ENCODE results near the gene ANP32B. TPM values are rescaled to one million over a fixed set of nuclear protein-coding genes. Genes with fewer than 3 reads are reported as not detected.
"Not testable (repeated sequence)": the region's sequence is repeated elsewhere in the genome, so short reads cannot be mapped to it uniquely, and the experiment has no call there.

The ANP32B gene
- total RNA-seq, 2 experiments from 2014 or later: 295 to 296 TPM

DNA sequence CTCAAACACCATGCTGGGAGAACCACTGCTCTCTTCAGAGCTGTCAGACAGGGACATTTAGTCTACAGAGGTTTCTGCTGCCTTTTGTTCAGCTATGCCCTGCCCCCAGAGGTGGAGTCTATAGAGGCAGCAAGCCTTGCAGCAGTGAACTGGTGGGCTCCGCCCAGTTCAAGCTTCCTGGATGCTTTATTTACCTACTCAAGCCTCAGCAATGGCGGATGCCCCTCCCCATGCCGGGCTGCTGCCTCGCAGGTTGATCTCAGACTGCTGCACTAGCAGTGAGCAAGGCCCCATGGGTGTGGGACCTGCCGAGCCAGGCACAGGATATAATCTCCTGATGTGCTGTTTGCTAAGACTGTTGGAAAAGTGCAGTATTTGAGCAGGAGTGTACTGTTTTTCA is 32.3 kb upstream of the ANP32B start:
- not testable (repeated sequence) for H3K4me1 Mint-ChIP-seq, H3K36me3 Mint-ChIP-seq, H3K27ac Mint-ChIP-seq, H3K4me3 Mint-ChIP-seq, DNase-seq, H3K9me3 Mint-ChIP-seq
- H3K27me3 Mint-ChIP-seq: peaks cover 20% of the 10 kb centered on the region
- peak; percentile 57 for ATAC-seq (ENCODE audit: low read depth)
- POLR2A ChIA-PET: interaction anchor here (0.6 to 0.8 kb wide), 2 partner anchors 11 to 151 kb away, joined by 3 to 4 read pairs; no protein-coding TSS in a partner anchor

DNA sequence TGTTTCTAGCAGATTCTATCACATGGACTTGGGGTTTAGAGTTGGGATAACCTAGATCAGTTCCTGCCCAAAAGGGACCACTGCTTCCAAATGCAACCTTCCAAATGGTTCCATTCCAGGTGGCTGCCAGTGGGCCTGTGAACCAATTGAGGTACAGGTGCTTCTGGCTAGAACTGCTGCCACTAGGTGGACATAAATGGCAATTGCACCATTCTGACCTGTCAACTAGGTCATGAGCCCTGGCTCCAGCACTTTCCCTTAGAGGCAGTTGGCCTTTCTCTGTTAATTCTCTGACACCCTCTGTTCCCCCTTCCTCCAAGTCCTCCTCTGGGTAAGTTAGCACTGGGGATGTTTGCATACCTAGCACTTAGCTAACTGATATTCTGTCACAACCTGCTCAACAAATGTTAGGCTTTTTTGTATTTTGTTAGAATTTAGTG is 28.6 kb upstream of the ANP32B start:
- DNase-seq (no peak), ATAC-seq (ENCODE audit: low read depth) (peak; percentile 93)
- no peak overlapping the region for H3K4me3 Mint-ChIP-seq
- H3K9me3 Mint-ChIP-seq: no peaks in the 10 kb centered on the region
- H3K27me3 Mint-ChIP-seq: peaks cover 8% of the 10 kb centered on the region
- no peaks in the 10 kb centered on the region for H3K36me3 Mint-ChIP-seq
- no peak overlapping the region for H3K27ac Mint-ChIP-seq
- H3K4me1 Mint-ChIP-seq: peaks cover 4% of the 10 kb centered on the region
- POLR2A ChIA-PET: interaction anchor here (1.8 kb wide), 1 partner anchor 32 kb away, joined by 6 read pairs; the partner anchor contains the start of gene TRMO

DNA sequence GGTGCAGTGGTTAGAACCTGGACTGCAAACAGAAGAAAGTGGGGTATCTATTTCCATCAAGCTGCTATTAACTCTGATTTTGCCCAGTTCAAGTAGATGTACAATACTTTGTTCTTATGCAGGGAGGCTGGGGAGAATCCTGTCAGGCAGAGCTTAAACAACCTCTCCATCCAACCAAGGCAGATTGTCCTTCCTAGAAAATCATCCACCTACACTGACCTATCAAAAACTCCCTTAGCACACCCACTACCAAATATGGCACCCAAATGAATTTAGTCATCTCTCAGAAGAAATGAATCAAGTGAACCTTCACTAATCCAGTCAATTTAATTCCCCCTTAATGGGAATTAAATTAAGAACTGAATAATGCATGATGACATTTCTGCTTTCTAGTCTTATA is 26.8 kb upstream of the ANP32B start:
- Mint-ChIP-seq H3K4me1 (peaks cover 4% of the 10 kb centered on the region), H3K4me3 (no peak overlapping the region), H3K27me3 (no peaks in the 10 kb centered on the region), H3K27ac (no peak overlapping the region), H3K36me3 (no peaks in the 10 kb centered on the region), H3K9me3 (no peaks in the 10 kb centered on the region)
- DNase-seq (no peak), ATAC-seq (ENCODE audit: low read depth) (no peak)
- POLR2A ChIA-PET: interaction anchor here (0.7 to 1.2 kb wide), 3 partner anchors 13 to 320 kb away, joined by 3 to 4 read pairs (median 3); partner anchors contain the start of gene TRMO

DNA sequence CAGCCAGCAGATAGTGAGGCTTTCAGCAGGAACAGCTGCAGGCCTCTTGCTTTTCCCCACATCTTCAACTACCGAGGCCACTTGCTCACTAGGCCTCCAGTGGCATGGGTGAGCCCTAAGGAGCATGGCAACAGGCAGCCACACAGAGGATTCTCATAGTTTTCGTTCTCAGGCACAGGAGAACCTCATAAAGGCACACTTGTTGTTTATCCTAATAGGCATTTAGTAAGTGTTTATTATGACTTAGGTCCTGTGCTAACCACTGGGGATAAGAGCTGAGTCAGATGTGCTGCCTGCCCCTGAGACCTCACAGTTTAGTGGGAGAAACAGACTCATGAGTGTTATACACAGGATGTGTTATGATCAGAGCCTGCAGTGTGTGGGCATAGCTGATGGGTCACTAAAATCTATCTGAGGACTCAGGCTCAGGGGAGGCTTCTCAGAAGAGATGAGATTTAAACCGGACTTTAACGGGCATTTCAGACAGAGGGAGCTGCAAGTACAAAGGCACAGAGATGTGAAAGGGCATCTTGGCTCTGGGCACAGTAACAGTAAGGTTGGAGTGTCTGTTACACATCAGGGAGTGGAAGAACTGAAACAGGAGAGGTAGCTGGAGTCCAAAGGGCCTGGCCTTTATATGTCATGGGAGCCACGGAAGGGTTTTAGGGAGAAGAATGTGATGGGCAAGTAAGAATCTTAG is 24.2 kb upstream of the ANP32B start:
- peaks cover 5% of the 10 kb centered on the region for H3K4me1 Mint-ChIP-seq
- no peak for ATAC-seq (ENCODE audit: low read depth)
- H3K27me3 Mint-ChIP-seq: peaks cover 4% of the 10 kb centered on the region
- no peaks in the 10 kb centered on the region for H3K36me3 Mint-ChIP-seq
- POLR2A ChIA-PET: interaction anchor here (1.2 kb wide), 1 partner anchor 38 kb away, joined by 3 read pairs; no protein-coding TSS in a partner anchor
- peak overlapping the region; percentile 0 for H3K27ac Mint-ChIP-seq
- no peak overlapping the region for H3K4me3 Mint-ChIP-seq
- no peak for DNase-seq
- H3K9me3 Mint-ChIP-seq: no peaks in the 10 kb centered on the region

DNA sequence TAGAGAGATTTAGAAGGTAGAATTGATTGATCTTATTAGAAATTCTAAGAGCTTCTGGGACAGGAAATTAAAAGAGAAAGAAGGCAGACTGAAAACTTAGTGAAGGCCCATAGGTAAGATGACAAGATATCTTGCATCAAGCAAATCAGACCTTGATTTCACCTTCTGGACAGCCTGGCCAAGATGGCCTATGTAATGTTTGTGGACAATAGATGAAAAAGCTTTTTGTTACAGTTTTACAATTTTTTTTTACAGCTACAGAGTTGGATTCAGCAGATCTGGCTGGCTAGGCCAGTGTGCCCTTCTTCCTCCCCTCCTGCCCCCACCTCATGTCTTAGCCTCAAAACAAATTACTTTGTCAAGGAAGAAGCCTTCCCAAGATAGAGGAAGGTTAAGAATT is 23.6 kb upstream of the ANP32B start:
- Mint-ChIP-seq H3K27ac (no peak overlapping the region), H3K4me1 (peaks cover 5% of the 10 kb centered on the region), H3K36me3 (no peaks in the 10 kb centered on the region), H3K27me3 (peaks cover 8% of the 10 kb centered on the region), H3K4me3 (no peak overlapping the region), H3K9me3 (no peaks in the 10 kb centered on the region)
- no peak for DNase-seq
- ATAC-seq (ENCODE audit: low read depth): no peak
- POLR2A ChIA-PET: interaction anchor here (1.2 to 1.4 kb wide), 2 partner anchors 24 to 38 kb away, joined by 3 read pairs; partner anchors contain the start of gene ANP32B

DNA sequence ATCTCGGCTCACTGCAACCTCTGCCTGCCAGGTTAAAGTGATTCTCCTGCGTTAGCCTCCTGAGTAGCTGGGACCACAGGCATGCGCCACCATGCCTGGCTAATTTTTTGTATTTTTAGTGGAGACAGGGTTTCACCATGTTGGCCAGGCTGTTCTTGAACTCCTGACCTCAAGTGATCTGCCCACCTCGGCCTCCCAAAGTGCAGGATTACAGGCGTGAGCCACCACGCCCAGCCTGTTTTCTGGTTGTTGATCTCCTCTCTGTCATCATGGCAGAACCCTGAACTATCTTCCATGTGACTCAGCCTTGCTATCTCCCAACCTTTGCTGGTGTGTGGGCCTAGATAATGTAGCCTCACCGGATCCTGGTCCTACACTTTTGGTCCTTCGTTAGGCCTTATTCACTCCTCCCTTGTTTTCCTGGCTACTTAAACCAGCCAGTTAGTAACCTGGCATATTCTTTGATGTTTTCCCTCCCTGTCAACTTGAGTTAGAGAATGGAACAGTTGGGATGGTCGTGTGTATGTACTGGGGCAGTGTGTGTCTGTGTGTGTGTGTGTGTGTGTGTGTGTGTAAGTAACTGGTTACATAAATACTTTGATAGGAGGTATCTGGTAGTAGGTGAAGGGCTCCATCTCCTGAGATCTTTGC is 22.3 kb upstream of the ANP32B start:
- not testable (repeated sequence) for ATAC-seq (ENCODE audit: low read depth)

DNA sequence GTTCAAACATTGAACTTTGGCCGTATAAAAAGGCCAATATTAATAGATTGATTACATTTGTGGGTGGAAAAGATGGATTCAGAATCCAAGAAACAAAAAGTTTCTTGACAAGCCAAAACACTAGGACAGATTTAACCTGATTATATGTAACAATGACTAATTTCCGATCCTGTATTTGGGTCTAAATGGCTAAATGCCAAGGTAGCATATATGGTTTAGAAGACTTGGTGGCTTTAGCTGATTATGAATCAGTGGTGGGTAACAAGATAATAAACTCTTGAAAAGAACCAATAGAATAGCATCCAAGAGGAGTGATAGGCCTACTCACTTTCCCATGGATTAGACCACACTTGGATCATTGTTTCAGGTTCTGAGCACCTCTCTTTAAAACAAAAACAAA is 21.8 kb upstream of the ANP32B start:
- peaks cover 5% of the 10 kb centered on the region for H3K4me1 Mint-ChIP-seq
- no peaks in the 10 kb centered on the region for H3K36me3 Mint-ChIP-seq
- ATAC-seq (ENCODE audit: low read depth) (no peak), DNase-seq (no peak)
- peaks cover 9% of the 10 kb centered on the region for H3K27me3 Mint-ChIP-seq
- no peaks in the 10 kb centered on the region for H3K9me3 Mint-ChIP-seq
- POLR2A ChIA-PET: no interaction called here
- no peak overlapping the region for H3K27ac Mint-ChIP-seq
- H3K4me3 Mint-ChIP-seq: no peak overlapping the region

More for the DNA sequence above, 22.3 kb upstream of the ANP32B start:
- H3K27me3 Mint-ChIP-seq, H3K9me3 Mint-ChIP-seq, H3K36me3 Mint-ChIP-seq, H3K4me1 Mint-ChIP-seq, H3K27ac Mint-ChIP-seq, DNase-seq, H3K4me3 Mint-ChIP-seq: not testable (repeated sequence)
- POLR2A ChIA-PET: interaction anchor here (1.4 kb wide), 1 partner anchor 23 kb away, joined by 3 read pairs; the partner anchor contains the start of gene ANP32B

DNA sequence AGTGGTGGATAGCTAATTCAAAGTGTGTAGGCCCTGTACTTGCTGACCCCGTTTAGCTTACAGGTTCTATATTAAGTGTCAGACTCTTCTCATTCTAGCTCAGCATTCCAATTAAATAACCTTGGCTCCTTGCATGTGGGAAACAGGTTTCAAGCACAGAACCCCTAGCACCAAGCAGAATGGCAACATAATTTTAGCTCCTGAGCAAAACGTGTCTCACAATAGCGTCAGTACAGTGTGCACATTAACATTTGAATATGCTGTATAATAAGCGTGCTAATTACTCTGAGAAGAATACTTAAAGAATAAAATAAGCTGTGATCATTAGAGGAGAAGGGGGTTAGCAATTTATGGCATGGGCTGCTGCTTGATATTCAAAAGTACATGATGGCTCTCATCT is 21.0 kb upstream of the ANP32B start:
- POLR2A ChIA-PET: no interaction called here
- H3K36me3 Mint-ChIP-seq: no peaks in the 10 kb centered on the region
- H3K9me3 Mint-ChIP-seq: no peaks in the 10 kb centered on the region
- no peak for ATAC-seq (ENCODE audit: low read depth)
- peaks cover 5% of the 10 kb centered on the region for H3K4me1 Mint-ChIP-seq
- H3K4me3 Mint-ChIP-seq: no peak overlapping the region
- no peak for DNase-seq
- no peak overlapping the region for H3K27ac Mint-ChIP-seq
- H3K27me3 Mint-ChIP-seq: peaks cover 12% of the 10 kb centered on the region

DNA sequence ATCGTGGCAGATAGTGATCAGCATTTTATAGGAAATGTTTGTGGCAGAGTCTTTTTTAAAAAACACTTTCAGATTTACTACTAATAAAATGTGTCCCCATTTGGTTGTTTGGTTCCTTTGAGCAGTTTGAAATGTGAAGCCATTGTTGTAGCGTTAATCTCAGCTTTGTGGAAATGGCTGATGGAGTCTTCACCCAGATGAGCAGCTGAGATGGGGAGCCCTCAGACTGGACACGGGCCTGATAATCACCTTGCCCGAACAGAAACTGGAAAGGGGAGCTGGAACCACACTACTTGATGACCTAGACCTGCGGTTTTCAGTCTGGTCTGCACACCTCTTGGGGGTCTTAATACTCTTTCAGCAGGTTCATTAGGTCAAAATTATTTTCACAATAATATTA is 20.6 kb upstream of the ANP32B start:
- no peak for DNase-seq
- Mint-ChIP-seq H3K27me3 (peaks cover 12% of the 10 kb centered on the region), H3K27ac (no peak overlapping the region), H3K4me1 (peaks cover 5% of the 10 kb centered on the region), H3K9me3 (no peaks in the 10 kb centered on the region), H3K36me3 (no peaks in the 10 kb centered on the region), H3K4me3 (no peak overlapping the region)
- POLR2A ChIA-PET: interaction anchor here (1.1 kb wide), 1 partner anchor 20 kb away, joined by 3 read pairs; no protein-coding TSS in a partner anchor
- no peak for ATAC-seq (ENCODE audit: low read depth)

DNA sequence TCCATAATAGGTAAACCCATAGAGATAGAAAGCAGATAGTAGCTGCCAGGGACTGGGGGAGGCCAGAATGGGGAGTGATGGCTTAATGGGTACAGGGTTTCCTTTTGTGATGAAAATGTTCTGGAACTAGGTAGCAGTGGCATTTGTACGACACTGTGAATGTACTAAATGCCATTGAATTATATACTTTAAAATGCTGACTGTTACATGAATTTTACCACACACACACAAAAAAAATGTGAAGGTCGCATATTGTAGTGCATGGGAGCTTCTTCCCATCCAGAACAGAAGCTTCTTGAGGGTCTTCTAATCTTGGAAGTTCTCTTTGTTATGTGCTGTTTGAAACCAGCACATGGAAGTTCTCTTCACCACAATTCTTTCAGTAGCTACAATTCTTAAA is 19.9 kb upstream of the ANP32B start:
- no peaks in the 10 kb centered on the region for H3K9me3 Mint-ChIP-seq
- no peaks in the 10 kb centered on the region for H3K36me3 Mint-ChIP-seq
- H3K27ac Mint-ChIP-seq: no peak overlapping the region
- H3K27me3 Mint-ChIP-seq: peaks cover 12% of the 10 kb centered on the region
- DNase-seq: no peak
- POLR2A ChIA-PET: interaction anchor here (1.1 kb wide), 1 partner anchor 19 kb away, joined by 3 read pairs; no protein-coding TSS in a partner anchor
- peaks cover 5% of the 10 kb centered on the region for H3K4me1 Mint-ChIP-seq
- no peak overlapping the region for H3K4me3 Mint-ChIP-seq
- ATAC-seq (ENCODE audit: low read depth): no peak

DNA sequence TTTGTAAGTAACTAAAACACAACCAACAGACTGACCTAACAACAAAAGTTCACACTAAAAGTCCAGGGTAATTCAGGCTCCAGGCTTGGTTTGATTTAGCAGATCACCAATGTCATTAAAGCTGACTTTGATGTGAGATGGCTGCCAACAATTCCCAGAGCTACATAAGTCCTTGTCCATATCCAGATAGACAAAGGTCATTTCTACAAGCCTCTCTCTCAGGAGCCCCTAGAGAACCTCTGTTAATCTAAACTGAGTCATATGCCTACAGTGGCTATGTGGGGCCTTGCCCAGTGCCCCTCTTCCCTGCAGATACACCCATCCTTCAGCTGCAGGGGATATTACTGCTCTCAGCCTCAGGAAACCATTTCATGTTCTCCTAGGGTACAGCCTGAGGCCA is 18.2 kb upstream of the ANP32B start:
- Mint-ChIP-seq H3K4me1 (peaks cover 4% of the 10 kb centered on the region), H3K4me3 (no peak overlapping the region), H3K27me3 (peaks cover 12% of the 10 kb centered on the region), H3K27ac (no peak overlapping the region), H3K36me3 (no peaks in the 10 kb centered on the region), H3K9me3 (no peaks in the 10 kb centered on the region)
- POLR2A ChIA-PET: no interaction called here
- DNase-seq: no peak
- no peak for ATAC-seq (ENCODE audit: low read depth)

DNA sequence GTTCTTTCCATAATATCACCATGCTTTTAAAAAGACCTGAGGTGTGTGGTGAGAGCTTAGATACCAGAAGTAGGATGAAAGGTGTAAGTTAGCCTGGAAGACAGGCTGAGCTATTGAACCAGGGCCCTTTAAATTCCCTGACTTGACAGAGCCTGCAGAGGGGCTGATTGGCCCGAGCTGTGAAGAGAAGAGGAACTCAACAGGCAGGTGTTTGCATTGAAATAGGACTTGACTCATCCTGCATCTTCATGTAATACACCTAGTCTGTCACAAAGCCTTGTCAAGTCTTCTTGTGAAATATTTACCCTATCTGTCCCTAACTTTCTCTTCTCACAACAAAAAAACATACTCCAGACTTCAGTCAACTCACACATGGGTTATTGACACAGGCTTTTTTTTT is 16.6 kb upstream of the ANP32B start:
- Mint-ChIP-seq H3K27me3 (peaks cover 12% of the 10 kb centered on the region), H3K4me3 (no peak overlapping the region), H3K4me1 (peaks cover 13% of the 10 kb centered on the region), H3K36me3 (no peaks in the 10 kb centered on the region), H3K27ac (no peak overlapping the region), H3K9me3 (no peaks in the 10 kb centered on the region)
- ATAC-seq (ENCODE audit: low read depth): no peak
- POLR2A ChIA-PET: no interaction called here
- no peak for DNase-seq

DNA sequence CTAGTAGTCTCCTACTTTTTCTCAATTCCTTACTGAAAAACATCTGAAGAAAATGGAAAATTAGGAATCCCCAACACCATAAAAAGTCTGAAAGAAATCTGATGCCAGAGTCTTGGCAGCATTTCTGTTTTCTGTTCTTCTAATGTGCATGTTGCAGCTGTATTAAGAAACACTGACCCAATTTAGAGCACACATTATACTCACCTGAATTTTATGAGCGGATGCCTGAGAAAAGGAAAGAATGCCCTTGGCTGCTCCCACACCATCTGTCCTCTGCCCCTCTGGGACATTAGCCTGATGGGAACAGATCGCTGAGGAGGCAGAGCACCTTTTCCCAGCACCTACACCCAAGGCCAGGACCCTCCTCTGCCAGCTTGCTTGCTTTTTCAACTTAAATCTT is 14.1 kb upstream of the ANP32B start:
- H3K4me1 Mint-ChIP-seq: peaks cover 12% of the 10 kb centered on the region
- H3K36me3 Mint-ChIP-seq: no peaks in the 10 kb centered on the region
- peaks cover 7% of the 10 kb centered on the region for H3K27me3 Mint-ChIP-seq
- no peaks in the 10 kb centered on the region for H3K9me3 Mint-ChIP-seq
- DNase-seq: no peak
- no peak overlapping the region for H3K4me3 Mint-ChIP-seq
- ATAC-seq (ENCODE audit: low read depth): no peak
- H3K27ac Mint-ChIP-seq: no peak overlapping the region
- POLR2A ChIA-PET: no interaction called here

DNA sequence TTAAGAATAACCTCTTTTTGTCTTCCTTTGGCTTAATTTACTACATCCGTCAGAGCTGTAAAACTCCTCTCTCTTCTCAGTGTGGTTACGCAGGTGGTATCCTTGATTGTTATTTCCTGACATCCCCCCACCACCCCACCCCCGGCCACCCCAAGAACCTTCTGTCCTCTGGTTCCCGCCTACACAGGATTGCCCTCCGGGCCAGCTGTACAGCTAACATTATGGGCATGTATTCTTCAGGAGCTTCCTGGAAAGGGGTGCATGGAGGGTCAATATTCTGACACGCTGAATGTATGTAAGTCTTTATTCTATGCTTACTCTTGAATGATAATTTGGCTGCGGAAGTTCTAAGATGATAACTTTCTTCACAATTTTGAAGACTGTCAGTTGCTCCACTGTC is 13.0 kb upstream of the ANP32B start:
- peaks cover under 1% of the 10 kb centered on the region for H3K9me3 Mint-ChIP-seq
- H3K27ac Mint-ChIP-seq: peak overlapping the region; percentile 58
- POLR2A ChIA-PET: no interaction called here
- peak overlapping the region; percentile 58 for H3K4me3 Mint-ChIP-seq
- ATAC-seq (ENCODE audit: low read depth) (peak; percentile 39), DNase-seq (no peak)
- H3K27me3 Mint-ChIP-seq: peaks cover 4% of the 10 kb centered on the region
- H3K36me3 Mint-ChIP-seq: peaks cover 2% of the 10 kb centered on the region
- peaks cover 12% of the 10 kb centered on the region for H3K4me1 Mint-ChIP-seq
